K562 (cell line): Measurements from ENCODE around the gene MAST1. TPM values are rescaled to one million over a fixed set of nuclear protein-coding genes. Genes with fewer than 3 reads are reported as not detected.

Experiments used
- BHLHE40 ChIP-seq: IDR thresholded peaks from 2 replicates; pipeline ENCODE4 v1.6.1; 2011; ENCODE audit warnings: low read length, improper control_type of control experiment
- BMI1 ChIP-seq: fragments of 150-350 bp; IDR thresholded peaks from 2 replicates; pipeline ENCODE4 v1.6.1; 2014; ENCODE audit warnings: low read length
- CHD2 ChIP-seq: IDR thresholded peaks from 2 replicates; pipeline ENCODE4 v1.6.1; 2011; ENCODE audit warnings: low read depth, low read length
- DDX20 ChIP-seq: fragments of 450-650 bp; IDR thresholded peaks from 2 replicates; pipeline ENCODE4 v1.6.1; 2016; ENCODE audit warnings: missing genetic modification characterization, low read depth, mild to moderate bottlenecking, missing compliant biosample characterization, moderate library complexity
- DNMT1 ChIP-seq: fragments of 450-650 bp; IDR thresholded peaks from 2 replicates; pipeline ENCODE4 v1.6.1; 2016; ENCODE audit warnings: antibody characterized with exemption, mild to moderate bottlenecking
- EP300 ChIP-seq: IDR thresholded peaks from 2 replicates; pipeline ENCODE4 v1.6.1; 2012; ENCODE audit warnings: low read length, improper control_type of control experiment
- FOXA3 ChIP-seq, 2 experiments: fragments of 450-650 bp in 1 of 2; sonication (generic) in 1 of 2; formaldehyde crosslinking; IDR thresholded peaks in 1 of 2; conservative IDR thresholded peaks in 1 of 2; 2 replicates each; pipeline versions ENCODE4 v1.4.0 to v1.8.0; 2020 to 2022; ENCODE audit warnings: mild to moderate bottlenecking in 2 of 2, missing genetic modification reagents in 1 of 2
- FUS ChIP-seq: fragments of 200-400 bp; formaldehyde crosslinking; optimal IDR thresholded peaks from 2 replicates; pipeline ENCODE3; 2017; ENCODE audit warnings: low read depth, low read length
- LCOR ChIP-seq: sonication (generic); formaldehyde crosslinking; IDR thresholded peaks from 2 replicates; pipeline ENCODE4 v1.8.0; 2022; ENCODE audit warnings: mild to moderate bottlenecking, missing genetic modification reagents
- MAX ChIP-seq: sonication (generic); formaldehyde crosslinking; IDR thresholded peaks from 2 replicates; pipeline ENCODE4 v1.9.0; 2022; ENCODE audit warnings: mild to moderate bottlenecking, missing genetic modification reagents
- MXI1 ChIP-seq: IDR thresholded peaks from 2 replicates; pipeline ENCODE4 v1.6.1; 2011; ENCODE audit warnings: low read depth, mild to moderate bottlenecking, improper control_type of control experiment, low read length
- NONO ChIP-seq, 2 experiments: fragments of 200-400 bp in 1 of 2; fragments of 450-650 bp in 1 of 2; formaldehyde crosslinking in 1 of 2; IDR thresholded peaks; 2 replicates each; pipeline ENCODE4 v1.6.1; 2017; ENCODE audit warnings: low read depth in 2 of 2, mild to moderate bottlenecking in 2 of 2, moderate library complexity in 2 of 2, low read length in 1 of 2
- RNF219 ChIP-seq: fragments of 250-450 bp; sonication (Bioruptor Pico); IDR thresholded peaks from 2 replicates; pipeline ENCODE4 v1.5.0; 2022; ENCODE audit warnings: mild to moderate bottlenecking
- TARDBP ChIP-seq: fragments of 450-650 bp; IDR thresholded peaks from 2 replicates; pipeline ENCODE4 v1.6.1; 2016
- TFAM ChIP-seq: fragments of 250-450 bp; sonication (Bioruptor Pico); conservative IDR thresholded peaks from 2 replicates; pipeline ENCODE4 v1.5.0; 2021; ENCODE audit warnings: mild to moderate bottlenecking, moderate library complexity
- U2AF1 ChIP-seq: fragments of 200-400 bp; formaldehyde crosslinking; optimal IDR thresholded peaks from 2 replicates; pipeline ENCODE3; 2017; ENCODE audit warnings: mild to moderate bottlenecking, low read depth, low read length, moderate library complexity
- ZNF318 ChIP-seq, 2 experiments: fragments of 450-650 bp; IDR thresholded peaks; 2 replicates each; pipeline ENCODE4 v1.6.1; 2016; ENCODE audit warnings: mild to moderate bottlenecking in 2 of 2, borderline replicate concordance in 1 of 2, low read depth in 1 of 2, moderate library complexity in 1 of 2
- polyA plus RNA-seq, 8 experiments: library from polyadenylated mRNA; depleted of rRNA in 4 of 8; stranded (reverse) in 5 of 8; unstranded in 3 of 8; fragments of >200 nt; fragmentation: Nextera tagmentation in 2 of 8; fragmentation: Illumina TruSeq in 1 of 8; extraction: Ambion mirVana in 2 of 8; extraction: Trizol in 1 of 8; gene quantifications; 2 replicates each; pipeline versions ENCODE4 v1.2.1 to v1.2.3, GENCODE V29; 2011 to 2014; ENCODE audit warnings: inconsistent platforms in 1 of 8, missing spikeins in 1 of 8
- total RNA-seq, 7 experiments: library from RNA; depleted of rRNA in 6 of 7; stranded (reverse); fragments of >200 nt in 6 of 7; fragmentation: Illumina TruSeq in 2 of 7; extraction: Trizol in 2 of 7; gene quantifications; 2 replicates each; pipeline versions ENCODE4 v1.2.1 to v1.2.3, GENCODE V29; 2011 to 2021; ENCODE audit warnings: low replicate concordance in 1 of 7

The MAST1 gene
- total and polyA plus RNA-seq, 9 of the 15 experiments (the other 6 are each of a cell fraction or from before 2014, with no cell fraction given) = 0.48 to 10.3 (median 3.9) TPM

GRCh38 chr19:12890787-12891552 lies 52.7 kb downstream of the MAST1 start, which contains the start of gene GCDH (continued):
- peak; percentile 61 for TF ChIP-seq MXI1
- TF ChIP-seq BHLHE40 = no peak; the same call in 1 of the 2 replicates
- no peak for TF ChIP-seq DDX20
- no peak for TF ChIP-seq BMI1
- peak in 1 of 2 experiments; percentile 72; a peak in 1 of 4 replicates for TF ChIP-seq FOXA3 (CRISPR knock-in tag; conservative IDR thresholded peaks at IDR 0.05 in 1 of 2, IDR thresholded peaks at IDR 0.05 in 1 of 2)
- TF ChIP-seq RNF219 (CRISPR knock-in tag) = no peak
- TF ChIP-seq MAX = peak; percentile 97
- peak; percentile 58 for TF ChIP-seq CHD2
- peak in 1 of 2 experiments; percentile 96; a peak in 2 of 4 replicates for TF ChIP-seq ZNF318 (IDR thresholded peaks at IDR 0.05; ENCODE audit: borderline replicate concordance in 1 of 2, low read depth in 1 of 2)
- TF ChIP-seq DNMT1 = no peak
- TF ChIP-seq TARDBP = no peak
- TF ChIP-seq FUS = no peak
- no peak for TF ChIP-seq LCOR (CRISPR knock-in tag)
- no peak for TF ChIP-seq TFAM (CRISPR knock-in tag)
- TF ChIP-seq NONO (IDR thresholded peaks at IDR 0.05; ENCODE audit: low read depth in 2 of 2, low read length in 1 of 2) = no peak
- TF ChIP-seq U2AF1 = no peak
- 0 out of 2 replicates have a peak, but pooled peaks have one; percentile 13 for TF ChIP-seq EP300
